ENCODE measurements around the gene SFXN5.

The SFXN5 gene

GRCh38 chr2:73107211-73107926 is 35.9 kb upstream of the SFXN5 start:
- TF ChIP-seq TAF1 (IDR thresholded peaks at IDR 0.05; ENCODE audit: low read depth), result no peak
- TF ChIP-seq RAD21 (IDR thresholded peaks at IDR 0.05; ENCODE audit: low read depth), result no peak
- no peak for TF ChIP-seq TEAD4 (IDR thresholded peaks at IDR 0.05)
- no peak for TF ChIP-seq EP300 (IDR thresholded peaks at IDR 0.05; ENCODE audit: borderline replicate concordance)
- TF ChIP-seq ZBTB7A (IDR thresholded peaks at IDR 0.05; ENCODE audit: low read depth), result no peak
- no peak for TF ChIP-seq EGR1 (IDR thresholded peaks at IDR 0.05)
- TF ChIP-seq FOXM1 (IDR thresholded peaks at IDR 0.05; ENCODE audit: borderline replicate concordance, low read depth), result no peak
- TF ChIP-seq CEBPB (IDR thresholded peaks at IDR 0.05), result no peak
- TF ChIP-seq USF1 (IDR thresholded peaks at IDR 0.05), result no peak
- TF ChIP-seq REST (IDR thresholded peaks at IDR 0.05; ENCODE audit: low read depth), result no peak
- TF ChIP-seq NFIC (IDR thresholded peaks at IDR 0.05), result no peak
- no peak for TF ChIP-seq YY1 (IDR thresholded peaks at IDR 0.05; ENCODE audit: low read depth)
- no peak for TF ChIP-seq MAX (IDR thresholded peaks at IDR 0.05)
- no peak for TF ChIP-seq CREB1 (IDR thresholded peaks at IDR 0.05; ENCODE audit: low read depth)

GRCh38 chr2:73106791-73107190 is 35.3 kb upstream of the SFXN5 start:
- no peak for TF ChIP-seq CREB1 (IDR thresholded peaks at IDR 0.05; ENCODE audit: low read depth)
- TF ChIP-seq ZBTB7A (IDR thresholded peaks at IDR 0.05; ENCODE audit: low read depth), result no peak
- TF ChIP-seq YY1 (IDR thresholded peaks at IDR 0.05; ENCODE audit: low read depth), result no peak
- TF ChIP-seq REST (IDR thresholded peaks at IDR 0.05; ENCODE audit: low read depth), result no peak
- TF ChIP-seq EP300 (IDR thresholded peaks at IDR 0.05; ENCODE audit: borderline replicate concordance), result no peak
- no peak for TF ChIP-seq TAF1 (IDR thresholded peaks at IDR 0.05; ENCODE audit: low read depth)
- TF ChIP-seq RAD21 (IDR thresholded peaks at IDR 0.05; ENCODE audit: low read depth), result no peak
- TF ChIP-seq EGR1 (IDR thresholded peaks at IDR 0.05), result no peak
- TF ChIP-seq CEBPB (IDR thresholded peaks at IDR 0.05), result no peak
- TF ChIP-seq NFIC (IDR thresholded peaks at IDR 0.05), result no peak
- no peak for TF ChIP-seq USF1 (IDR thresholded peaks at IDR 0.05)
- no peak for TF ChIP-seq FOXM1 (IDR thresholded peaks at IDR 0.05; ENCODE audit: borderline replicate concordance, low read depth)
- no peak for TF ChIP-seq TCF12 (IDR thresholded peaks at IDR 0.05; ENCODE audit: low read depth)

- TF ChIP-seq EGR1 (IDR thresholded peaks at IDR 0.05) (no peak), EP300 (IDR thresholded peaks at IDR 0.05; ENCODE audit: borderline replicate concordance) (no peak), USF1 (IDR thresholded peaks at IDR 0.05) (no peak), CREB1 (IDR thresholded peaks at IDR 0.05; ENCODE audit: low read depth) (no peak), CEBPB (IDR thresholded peaks at IDR 0.05) (no peak), REST (IDR thresholded peaks at IDR 0.05; ENCODE audit: low read depth) (no peak), TEAD4 (IDR thresholded peaks at IDR 0.05) (no peak), FOXM1 (IDR thresholded peaks at IDR 0.05; ENCODE audit: borderline replicate concordance, low read depth) (no peak), YY1 (IDR thresholded peaks at IDR 0.05; ENCODE audit: low read depth) (no peak), NFIC (IDR thresholded peaks at IDR 0.05) (no peak), TCF12 (IDR thresholded peaks at IDR 0.05; ENCODE audit: low read depth) (no peak), RAD21 (IDR thresholded peaks at IDR 0.05; ENCODE audit: low read depth) (no peak), TAF1 (IDR thresholded peaks at IDR 0.05; ENCODE audit: low read depth) (no peak), ZBTB7A (IDR thresholded peaks at IDR 0.05; ENCODE audit: low read depth) (no peak), MAX (IDR thresholded peaks at IDR 0.05) (no peak)
These were observed 34.0 kb upstream of the SFXN5 start for GRCh38 chr2:73105511-73105971.
